Measurements from ENCODE around the gene OSBPL9. TPM values are rescaled to one million over a fixed set of nuclear protein-coding genes. Genes with fewer than 3 reads are reported as not detected.
"Not testable (repeated sequence)": the region's sequence is repeated elsewhere in the genome, so short reads cannot be mapped to it uniquely, and the experiment has no call there.

Gene OSBPL9
- polyA plus RNA-seq, 4 donors: 19.7 to 72.9 (median 31.8) TPM

DNA sequence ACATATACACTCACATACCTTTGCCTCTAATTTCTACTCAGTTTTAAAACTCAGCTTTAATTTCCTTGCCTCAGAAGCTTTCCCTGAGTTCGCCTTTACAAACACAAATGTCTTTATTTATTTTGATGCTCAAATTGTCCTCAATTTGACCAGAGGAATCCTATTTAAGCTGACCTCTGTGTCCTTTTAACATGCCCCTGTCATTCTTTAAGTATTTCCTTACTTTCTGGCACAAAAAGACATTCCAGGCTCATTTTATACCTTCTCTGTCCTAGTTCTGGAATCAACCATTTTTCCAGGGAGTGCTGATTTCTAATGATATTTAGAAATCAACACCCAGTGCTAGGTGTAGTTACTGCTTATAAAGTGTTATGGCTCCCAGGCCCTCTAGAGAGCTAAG is 82.5 kb downstream of the OSBPL9 start:
- H3K4me3 ChIP-seq (ENCODE audit: low read depth in 1 of 3, low read length in 3 of 3): no peak overlapping the region

DNA sequence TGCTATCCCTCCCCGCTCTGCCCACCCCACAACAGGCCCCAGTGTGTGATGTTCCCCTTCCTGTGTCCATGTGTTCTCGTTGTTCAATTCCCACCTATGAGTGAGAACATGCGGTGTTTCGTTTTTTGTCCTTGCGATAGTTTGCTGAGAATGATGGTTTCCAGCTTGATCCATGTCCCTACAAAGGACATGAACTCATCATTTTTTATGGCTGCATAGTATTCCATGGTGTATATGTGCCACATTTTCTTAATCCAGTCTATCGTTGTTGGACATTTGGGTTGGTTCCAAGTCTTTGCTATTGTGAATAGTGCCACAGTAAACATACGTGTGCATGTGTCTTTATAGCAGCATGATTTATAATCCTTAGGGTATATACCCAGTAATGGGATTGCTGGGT is 84.9 kb downstream of the OSBPL9 start:
- DNase-seq; H3K27ac ChIP-seq (ENCODE audit: low read depth in 1 of 3, low read length in 2 of 3); H3K27me3 ChIP-seq (ENCODE audit: control insufficient read depth in 3 of 3, insufficient read depth in 3 of 3, low read length in 3 of 3); H3K9me3 ChIP-seq (ENCODE audit: control insufficient read depth in 2 of 2, insufficient read depth in 1 of 2, low read depth in 1 of 2, low read length in 1 of 2); H3K4me1 ChIP-seq (ENCODE audit: control insufficient read depth in 3 of 3, insufficient read depth in 2 of 3, low read depth in 1 of 3, low read length in 2 of 3); H3K36me3 ChIP-seq (ENCODE audit: control insufficient read depth in 3 of 3, insufficient read depth in 2 of 3, low read depth in 1 of 3, low read length in 3 of 3); FAIRE-seq; H3K4me3 ChIP-seq (ENCODE audit: low read depth in 1 of 3, low read length in 3 of 3): not testable (repeated sequence)
- WGBS, 3 donors: 93 to 96% (median 96%) methylated on average over 6 of the region's 7 CpGs

More for the DNA sequence above, 82.5 kb downstream of the OSBPL9 start:
- no peaks in the 10 kb centered on the region for H3K36me3 ChIP-seq (ENCODE audit: control insufficient read depth in 3 of 3, insufficient read depth in 2 of 3, low read depth in 1 of 3, low read length in 3 of 3)
- DNase-seq: no peak
- H3K27me3 ChIP-seq (ENCODE audit: control insufficient read depth in 3 of 3, insufficient read depth in 3 of 3, low read length in 3 of 3): no peaks in the 10 kb centered on the region
- WGBS, 3 donors: 93 to 100% (median 98%) methylated on average over 1 of the region's 1 CpG
- H3K9me3 ChIP-seq (ENCODE audit: control insufficient read depth in 2 of 2, insufficient read depth in 1 of 2, low read depth in 1 of 2, low read length in 1 of 2): no peaks in the 10 kb centered on the region
- no peaks in the 10 kb centered on the region for H3K4me1 ChIP-seq (ENCODE audit: control insufficient read depth in 3 of 3, insufficient read depth in 2 of 3, low read depth in 1 of 3, low read length in 2 of 3)
- H3K27ac ChIP-seq (ENCODE audit: low read depth in 1 of 3, low read length in 2 of 3): no peak overlapping the region
- no peak for FAIRE-seq

DNA sequence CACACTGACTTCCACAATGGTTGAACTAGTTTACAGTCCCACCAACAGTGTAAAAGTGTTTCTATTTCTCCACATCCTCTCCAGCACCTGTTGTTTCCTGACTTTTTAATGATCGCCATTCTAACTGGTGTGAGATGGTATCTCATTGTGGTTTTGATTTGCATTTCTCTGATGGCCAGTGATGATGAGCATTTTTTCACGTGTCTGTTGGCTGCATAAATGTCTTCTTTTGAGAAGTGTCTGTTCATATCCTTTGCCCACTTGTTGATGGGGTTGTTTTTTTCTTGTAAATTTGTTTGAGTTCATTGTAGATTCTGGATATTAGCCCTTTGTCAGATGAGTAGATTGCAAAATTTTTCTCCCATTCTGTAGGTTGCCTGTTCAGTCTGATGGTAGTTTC is 85.3 kb downstream of the OSBPL9 start:
- H3K27me3 ChIP-seq (ENCODE audit: control insufficient read depth in 3 of 3, insufficient read depth in 3 of 3, low read length in 3 of 3); H3K4me1 ChIP-seq (ENCODE audit: control insufficient read depth in 3 of 3, insufficient read depth in 2 of 3, low read depth in 1 of 3, low read length in 2 of 3); H3K9me3 ChIP-seq (ENCODE audit: control insufficient read depth in 2 of 2, insufficient read depth in 1 of 2, low read depth in 1 of 2, low read length in 1 of 2); FAIRE-seq; H3K36me3 ChIP-seq (ENCODE audit: control insufficient read depth in 3 of 3, insufficient read depth in 2 of 3, low read depth in 1 of 3, low read length in 3 of 3); DNase-seq; H3K27ac ChIP-seq (ENCODE audit: low read depth in 1 of 3, low read length in 2 of 3); H3K4me3 ChIP-seq (ENCODE audit: low read depth in 1 of 3, low read length in 3 of 3): not testable (repeated sequence)
- 67 to 83% methylated on average over 1 of the region's 2 CpGs; no CpG with 5 or more reads in 1 of the 3 donors for WGBS, 3 donors

DNA sequence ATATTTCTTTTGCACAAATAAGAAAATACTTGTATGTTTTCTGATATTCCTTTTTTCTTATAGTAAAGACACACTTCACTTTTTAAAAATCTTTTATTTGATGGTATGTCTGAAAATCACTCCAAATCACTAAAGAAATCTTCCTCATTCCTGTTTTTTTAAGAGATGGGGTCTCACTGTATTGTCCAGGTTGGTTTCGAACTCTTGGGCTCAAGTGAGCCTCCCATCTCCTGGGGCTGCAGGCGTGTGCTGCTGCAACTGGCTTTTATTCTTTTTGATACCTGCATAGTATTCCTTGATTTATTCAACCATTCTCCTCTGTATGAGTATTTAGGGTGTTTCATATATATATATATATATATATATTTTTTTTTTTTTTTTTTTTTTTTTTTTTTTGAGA is 88.1 kb downstream of the OSBPL9 start:
- Histone ChIP-seq H3K27ac (ENCODE audit: low read depth in 1 of 3, low read length in 2 of 3) (no peak overlapping the region), H3K4me3 (ENCODE audit: low read depth in 1 of 3, low read length in 3 of 3) (no peak overlapping the region), H3K27me3 (ENCODE audit: control insufficient read depth in 3 of 3, insufficient read depth in 3 of 3, low read length in 3 of 3) (no peaks in the 10 kb centered on the region), H3K9me3 (ENCODE audit: control insufficient read depth in 2 of 2, insufficient read depth in 1 of 2, low read depth in 1 of 2, low read length in 1 of 2) (no peaks in the 10 kb centered on the region), H3K4me1 (ENCODE audit: control insufficient read depth in 3 of 3, insufficient read depth in 2 of 3, low read depth in 1 of 3, low read length in 2 of 3) (no peaks in the 10 kb centered on the region), H3K36me3 (ENCODE audit: control insufficient read depth in 3 of 3, insufficient read depth in 2 of 3, low read depth in 1 of 3, low read length in 3 of 3) (peaks cover 0 to 10% (median 0%) of the 10 kb centered on the region in 3 donors)
- FAIRE-seq (no peak), DNase-seq (no peak)
- WGBS, 3 donors: 97 to 100% (median 98%) methylated on average over 2 of the region's 2 CpGs

DNA sequence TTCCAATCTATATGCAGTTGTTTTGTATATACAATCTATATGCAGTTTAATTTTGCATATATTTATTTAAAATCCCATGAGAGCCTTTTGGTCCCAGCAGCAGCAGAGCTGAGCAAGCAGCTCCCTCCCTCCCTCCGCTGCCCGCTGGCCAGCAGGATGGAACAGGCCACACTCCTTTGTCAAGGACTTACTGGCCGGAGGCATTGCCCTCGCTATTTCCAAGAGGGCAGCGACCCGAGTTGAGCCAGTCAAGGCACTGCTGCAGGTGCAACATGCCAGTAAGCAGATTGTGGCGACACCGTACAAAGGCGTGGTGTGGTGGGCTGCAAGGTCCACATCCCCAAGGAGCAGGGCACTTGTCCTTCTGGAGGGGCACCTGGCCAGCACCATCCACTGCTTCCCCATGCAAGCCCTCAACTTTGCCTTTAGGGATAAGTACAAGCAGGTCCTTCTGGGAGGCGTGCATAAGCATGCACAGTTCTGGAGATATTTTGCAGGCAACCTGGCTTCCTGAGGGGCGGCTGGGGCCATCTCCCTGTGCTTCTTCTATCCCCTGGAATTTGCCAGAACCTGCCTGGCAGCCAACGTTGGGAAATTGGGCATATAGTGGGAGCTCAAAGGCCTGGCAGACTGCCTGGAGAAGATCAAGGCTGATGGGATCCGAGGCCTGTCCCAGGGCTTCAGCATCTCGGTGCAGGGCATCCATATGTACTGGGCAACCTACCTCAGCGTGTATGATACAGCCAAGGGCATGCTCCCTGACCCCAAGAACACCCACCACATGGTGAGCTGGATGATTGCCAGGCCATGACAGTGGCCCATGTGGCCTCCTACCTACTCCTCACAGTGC is 92.2 kb downstream of the OSBPL9 start:
- FAIRE-seq (no peak), DNase-seq (no peak)
- H3K4me1 ChIP-seq (ENCODE audit: control insufficient read depth in 3 of 3, insufficient read depth in 2 of 3, low read depth in 1 of 3, low read length in 2 of 3): no peaks in the 10 kb centered on the region
- H3K27ac ChIP-seq (ENCODE audit: low read depth in 1 of 3, low read length in 2 of 3): no peak overlapping the region
- no peaks in the 10 kb centered on the region for H3K9me3 ChIP-seq (ENCODE audit: control insufficient read depth in 2 of 2, insufficient read depth in 1 of 2, low read depth in 1 of 2, low read length in 1 of 2)
- WGBS, 3 donors: 91 to 92% (median 92%) methylated on average over 15 of the region's 15 CpGs
- H3K27me3 ChIP-seq (ENCODE audit: control insufficient read depth in 3 of 3, insufficient read depth in 3 of 3, low read length in 3 of 3): no peaks in the 10 kb centered on the region
- peaks cover 0 to 10% (median 0%) of the 10 kb centered on the region in 3 donors for H3K36me3 ChIP-seq (ENCODE audit: control insufficient read depth in 3 of 3, insufficient read depth in 2 of 3, low read depth in 1 of 3, low read length in 3 of 3)
- no peak overlapping the region for H3K4me3 ChIP-seq (ENCODE audit: low read depth in 1 of 3, low read length in 3 of 3)

DNA sequence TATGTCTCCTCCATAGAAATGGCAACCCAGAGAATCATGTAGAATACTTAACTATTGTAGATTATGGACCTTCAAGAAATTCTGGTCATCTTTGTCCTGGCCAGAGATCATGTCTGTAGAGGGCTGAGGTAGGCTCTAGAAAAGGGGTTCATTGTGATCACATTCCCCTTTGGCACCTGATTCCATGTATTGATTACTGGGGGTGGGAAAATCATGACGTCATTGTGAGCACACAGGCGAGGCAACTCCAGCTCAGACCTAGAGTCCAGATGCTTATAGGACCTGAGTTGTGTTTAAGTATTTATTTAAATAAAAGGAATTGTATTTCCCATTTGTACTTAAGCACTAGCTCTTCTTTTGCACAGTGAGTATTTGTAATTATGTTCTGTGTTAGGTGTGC is 93.1 kb downstream of the OSBPL9 start:
- Histone ChIP-seq H3K27me3 (ENCODE audit: control insufficient read depth in 3 of 3, insufficient read depth in 3 of 3, low read length in 3 of 3) (no peaks in the 10 kb centered on the region), H3K36me3 (ENCODE audit: control insufficient read depth in 3 of 3, insufficient read depth in 2 of 3, low read depth in 1 of 3, low read length in 3 of 3) (peaks cover 0 to 10% (median 0%) of the 10 kb centered on the region in 3 donors), H3K9me3 (ENCODE audit: control insufficient read depth in 2 of 2, insufficient read depth in 1 of 2, low read depth in 1 of 2, low read length in 1 of 2) (no peaks in the 10 kb centered on the region), H3K27ac (ENCODE audit: low read depth in 1 of 3, low read length in 2 of 3) (no peak overlapping the region), H3K4me1 (ENCODE audit: control insufficient read depth in 3 of 3, insufficient read depth in 2 of 3, low read depth in 1 of 3, low read length in 2 of 3) (no peaks in the 10 kb centered on the region), H3K4me3 (ENCODE audit: low read depth in 1 of 3, low read length in 3 of 3) (no peak overlapping the region)
- DNase-seq (no peak), FAIRE-seq (no peak)
- 87 to 92% (median 87%) methylated on average over 2 of the region's 2 CpGs for WGBS, 3 donors

DNA sequence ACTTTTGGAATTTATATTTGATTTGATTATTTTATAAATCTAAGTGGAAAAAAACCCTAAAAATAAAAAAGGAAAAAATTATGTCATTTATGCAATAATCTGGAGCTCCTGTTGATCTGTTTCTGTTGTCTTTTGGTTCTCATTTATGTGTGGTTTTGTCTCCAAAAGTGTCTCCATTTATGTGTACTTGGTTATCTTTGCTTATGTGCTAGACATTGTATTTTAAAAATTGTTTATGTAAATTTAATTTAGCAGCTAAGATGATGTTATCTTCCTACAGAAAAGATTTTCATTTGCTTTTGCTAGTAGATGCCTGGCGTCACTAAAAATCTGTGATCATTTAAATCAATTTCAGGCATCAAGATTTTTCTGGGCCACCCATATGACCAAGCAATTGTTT is 95.7 kb downstream of the OSBPL9 start:
- Histone ChIP-seq H3K27me3 (ENCODE audit: control insufficient read depth in 3 of 3, insufficient read depth in 3 of 3, low read length in 3 of 3) (no peaks in the 10 kb centered on the region), H3K4me1 (ENCODE audit: control insufficient read depth in 3 of 3, insufficient read depth in 2 of 3, low read depth in 1 of 3, low read length in 2 of 3) (no peaks in the 10 kb centered on the region), H3K4me3 (ENCODE audit: low read depth in 1 of 3, low read length in 3 of 3) (no peak overlapping the region), H3K9me3 (ENCODE audit: control insufficient read depth in 2 of 2, insufficient read depth in 1 of 2, low read depth in 1 of 2, low read length in 1 of 2) (no peaks in the 10 kb centered on the region), H3K27ac (ENCODE audit: low read depth in 1 of 3, low read length in 2 of 3) (no peak overlapping the region), H3K36me3 (ENCODE audit: control insufficient read depth in 3 of 3, insufficient read depth in 2 of 3, low read depth in 1 of 3, low read length in 3 of 3) (peaks cover 0 to 10% (median 0%) of the 10 kb centered on the region in 3 donors)
- no peak for FAIRE-seq
- DNase-seq: no peak
- 96 to 100% (median 100%) methylated on average over 1 of the region's 1 CpG for WGBS, 3 donors

DNA sequence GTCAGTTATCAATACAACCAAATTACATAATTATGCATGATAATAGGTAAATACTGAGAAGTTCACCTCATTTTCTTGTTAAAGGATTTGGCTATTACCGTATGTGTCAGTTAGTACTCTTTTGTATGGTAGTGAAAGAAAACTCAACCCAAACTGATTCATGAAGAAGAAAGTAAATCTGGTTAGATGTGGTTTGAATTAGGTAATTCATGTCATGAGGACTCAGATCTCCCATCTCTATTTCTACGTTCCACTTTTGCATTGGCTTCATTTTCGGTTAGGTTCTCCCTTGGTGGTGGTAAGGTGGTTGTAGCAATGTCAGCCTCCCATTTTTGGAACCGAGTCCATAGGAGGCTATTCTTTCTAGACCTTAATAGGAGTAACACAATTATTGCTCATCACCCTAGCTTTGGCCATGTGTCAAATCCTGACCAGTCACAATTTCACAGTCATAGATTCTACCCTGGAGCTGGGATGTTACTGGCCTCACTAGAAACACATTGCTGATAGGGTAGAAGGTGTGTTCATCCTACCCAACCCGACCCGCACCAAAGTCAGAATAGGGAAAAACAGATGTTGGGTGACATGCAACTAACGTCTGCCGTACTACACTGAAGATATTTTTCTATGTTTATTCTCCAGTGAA is 97.6 kb downstream of the OSBPL9 start:
- 92 to 96% (median 93%) methylated on average over 8 of the region's 8 CpGs for WGBS, 3 donors
- Histone ChIP-seq H3K9me3 (ENCODE audit: control insufficient read depth in 2 of 2, insufficient read depth in 1 of 2, low read depth in 1 of 2, low read length in 1 of 2) (no peaks in the 10 kb centered on the region), H3K36me3 (ENCODE audit: control insufficient read depth in 3 of 3, insufficient read depth in 2 of 3, low read depth in 1 of 3, low read length in 3 of 3) (peaks cover 0 to 2% (median 0%) of the 10 kb centered on the region in 3 donors), H3K4me3 (ENCODE audit: low read depth in 1 of 3, low read length in 3 of 3) (no peak overlapping the region), H3K4me1 (ENCODE audit: control insufficient read depth in 3 of 3, insufficient read depth in 2 of 3, low read depth in 1 of 3, low read length in 2 of 3) (no peaks in the 10 kb centered on the region), H3K27ac (ENCODE audit: low read depth in 1 of 3, low read length in 2 of 3) (no peak overlapping the region), H3K27me3 (ENCODE audit: control insufficient read depth in 3 of 3, insufficient read depth in 3 of 3, low read length in 3 of 3) (no peaks in the 10 kb centered on the region)
- DNase-seq: no peak
- FAIRE-seq: no peak

Data from small intestine (tissue), 7 donors.